Measurements from ENCODE around the gene EPAS1.

The EPAS1 gene

DNA sequence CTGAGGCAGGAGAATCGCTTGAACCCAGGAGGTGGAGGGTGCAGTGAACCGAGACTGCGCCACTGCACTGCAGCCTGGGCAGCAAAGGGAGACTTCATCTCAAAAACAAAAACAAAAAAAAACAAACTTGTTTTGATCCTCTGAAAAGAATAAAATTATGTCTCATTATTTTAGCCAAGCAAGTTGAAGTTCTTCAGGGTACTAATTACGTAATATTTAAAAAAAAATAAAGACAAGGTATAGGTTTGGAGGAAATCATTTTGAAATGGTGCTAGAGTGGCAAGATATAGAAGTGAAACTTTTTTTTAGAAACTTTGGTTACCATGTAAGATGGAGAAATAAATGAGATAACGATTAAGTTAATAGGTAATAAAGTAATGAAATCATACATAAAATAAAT lies 127.7 kb downstream of the EPAS1 start:
- no peak overlapping the region for H3K27ac ChIP-seq
- no peak for TF ChIP-seq CTCF (conservative IDR thresholded peaks at IDR 0.05)

DNA sequence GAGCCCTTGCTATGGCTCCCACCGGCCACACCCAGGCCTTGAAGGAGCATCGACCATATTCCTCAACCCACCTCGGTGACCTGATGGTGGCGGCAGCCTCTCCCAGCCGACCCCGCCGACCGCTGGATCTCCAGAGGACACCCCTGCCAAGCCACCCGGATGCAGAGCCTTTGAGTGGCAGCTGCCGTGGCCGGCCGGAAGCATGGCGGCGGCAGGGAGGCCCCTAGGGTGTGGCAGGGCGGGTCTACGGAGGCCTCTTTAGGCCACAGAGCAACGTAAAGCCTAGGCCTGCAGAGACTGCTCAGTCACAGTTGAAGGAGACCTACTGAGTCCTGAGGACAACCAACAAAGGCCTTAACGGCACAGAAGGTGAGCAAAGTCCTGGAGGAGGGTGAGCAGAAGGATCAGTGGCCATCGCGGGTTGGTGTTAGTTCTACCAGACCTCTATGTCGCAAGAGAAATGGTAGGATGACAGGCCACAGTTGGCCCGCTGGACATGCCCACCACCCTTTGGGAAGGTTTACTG lies 131.8 kb downstream of the EPAS1 start:
- H3K27ac ChIP-seq, result no peak overlapping the region
- TF ChIP-seq CTCF (conservative IDR thresholded peaks at IDR 0.05), result no peak

- H3K27ac ChIP-seq, result no peak overlapping the region
- no peak for TF ChIP-seq CTCF (conservative IDR thresholded peaks at IDR 0.05)
Observed at GRCh38 chr2:46430413-46430812, 133.2 kb downstream of the EPAS1 start.

- H3K27ac ChIP-seq, result no peak overlapping the region
Observed at GRCh38 chr2:46430992-46431391, 133.8 kb downstream of the EPAS1 start.

DNA sequence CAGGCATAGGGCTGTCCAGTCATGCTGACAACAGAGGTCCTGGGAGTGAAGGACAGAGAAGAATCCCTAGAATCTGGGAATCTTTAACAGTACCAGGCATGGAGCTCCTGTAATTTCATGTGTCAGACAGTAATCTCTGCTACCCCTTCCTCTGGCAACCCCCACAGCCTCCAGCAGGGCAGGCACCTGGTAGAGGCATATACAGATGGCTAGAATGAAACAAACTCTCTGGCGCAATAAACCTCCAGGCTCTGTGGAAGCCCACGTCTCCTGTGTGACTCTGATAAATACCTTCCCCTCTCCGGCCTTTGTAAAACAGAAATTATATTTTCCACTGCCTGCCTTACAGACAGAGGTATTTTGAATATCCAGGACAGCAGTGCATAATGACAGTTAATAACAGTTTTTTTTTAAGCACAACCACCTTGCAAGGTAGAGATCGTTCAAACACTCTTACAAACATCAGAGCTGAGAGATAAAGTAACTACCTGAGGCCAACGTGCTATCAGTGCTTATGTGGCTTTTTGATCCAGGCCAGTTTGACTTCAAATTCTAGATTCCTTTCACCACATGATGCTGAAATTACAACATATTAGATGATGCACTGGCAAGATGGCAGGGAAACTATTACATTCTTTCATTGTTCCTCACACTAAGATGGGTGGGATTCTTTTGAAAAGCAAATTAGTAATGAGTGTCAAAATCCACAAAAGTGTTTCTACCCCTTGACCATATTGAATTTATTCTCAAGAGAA lies 134.5 kb downstream of the EPAS1 start:
- TF ChIP-seq CTCF (conservative IDR thresholded peaks at IDR 0.05), result no peak
- no peak overlapping the region for H3K27ac ChIP-seq

More at GRCh38 chr2:46430992-46431391, 133.8 kb downstream of the EPAS1 start:
- no peak for TF ChIP-seq CTCF (conservative IDR thresholded peaks at IDR 0.05)

- H3K27ac ChIP-seq, result no peak overlapping the region
- TF ChIP-seq CTCF (conservative IDR thresholded peaks at IDR 0.05), result no peak
Observed at GRCh38 chr2:46434851-46435273, 137.7 kb downstream of the EPAS1 start.

- no peak for TF ChIP-seq CTCF (conservative IDR thresholded peaks at IDR 0.05)
- H3K27ac ChIP-seq, result no peak overlapping the region
Observed at GRCh38 chr2:46435353-46435752, 138.1 kb downstream of the EPAS1 start.

Measured in VCaP (cell line).